NB4 (cell line): ENCODE results near the gene TUBA3D.

Experiments
- CTCF ChIP-seq: IDR thresholded peaks from one replicate; pipeline ENCODE4 v1.5.1; 2012; ENCODE audit warnings: low read depth, low read length
- MAX ChIP-seq: IDR thresholded peaks from 2 replicates; pipeline ENCODE4 v1.6.1; 2011; ENCODE audit warnings: low read depth, low read length
- MYC ChIP-seq: IDR thresholded peaks from 2 replicates; pipeline ENCODE4 v1.6.1; 2011; ENCODE audit warnings: low read depth, low read length
- POLR2A ChIP-seq: IDR thresholded peaks from 2 replicates; pipeline ENCODE4 v1.6.1; 2011; ENCODE audit warnings: mild to moderate bottlenecking; ENCODE audit not compliant: insufficient read length; ENCODE audit errors: extremely low read depth

- TF ChIP-seq POLR2A: no peak
- TF ChIP-seq CTCF: no peak
- no peak for TF ChIP-seq MAX
- TF ChIP-seq MYC: no peak
These were observed 33.7 kb downstream of the TUBA3D start for GRCh38 chr2:131509615-131510014.
